Testis (tissue), 2 donors: Measurements from ENCODE around the gene ASB3.

ENCODE experiments used
- CTCF ChIP-seq, 3 experiments: fragments of 450-650 bp in 2 of 3; fragments of 200-600 bp in 1 of 3; sonication (generic) in 1 of 3; IDR thresholded peaks; one replicate each; pipeline ENCODE4 v1.5.1; 2016 to 2019; ENCODE audit warnings: antibody characterized with exemption in 3 of 3, mild to moderate bottlenecking in 2 of 3, moderate library complexity in 1 of 3
- POLR2A ChIP-seq: fragments of 450-650 bp; IDR thresholded peaks from one replicate; pipeline ENCODE4 v1.6.1; 2017; ENCODE audit warnings: antibody characterized with exemption, mild to moderate bottlenecking, moderate library complexity

DNA sequence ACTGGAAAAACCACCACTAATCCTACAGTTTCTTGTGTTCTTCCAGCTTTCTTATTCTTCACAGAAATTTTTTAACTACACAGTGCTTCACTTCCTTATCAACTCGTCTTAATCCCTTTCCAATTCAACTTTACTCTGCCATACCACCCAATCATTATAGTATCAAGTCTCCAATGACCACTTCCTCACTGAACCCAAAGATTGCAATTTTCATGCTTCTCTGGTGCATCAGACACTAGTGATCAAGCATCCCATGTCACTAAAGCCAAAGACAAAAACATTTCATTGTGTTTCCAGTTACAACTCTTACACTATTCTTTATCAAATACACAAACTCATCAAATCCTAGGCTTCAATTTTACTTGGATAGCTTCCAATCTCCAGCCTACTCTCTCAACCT, 9.6 kb downstream of the ASB3 start:
- TF ChIP-seq POLR2A (no peak), CTCF (IDR thresholded peaks at IDR 0.05) (no peak)
